A549 (cell line): ENCODE results near the gene THTPA. TPM values are rescaled to one million over a fixed set of nuclear protein-coding genes. Genes with fewer than 3 reads are reported as not detected.

ENCODE experiments used
- ATAC-seq, 2 experiments: fragments of 200-7000 bp in 1 of 2; fragments of >200 bp in 1 of 2; cut with Nextera tagmentation in 1 of 2; cut with Tn5 transposase in 1 of 2; 3 replicates each; pipeline versions ENCODE4 v1.8.0 to v1.9.1; 2018 to 2020; ENCODE audit warnings: mild to moderate bottlenecking in 1 of 2, moderate library complexity in 1 of 2
- CTCF ChIA-PET: fragments of 300-600 bp; sonication (Branson Sonifier 250); formaldehyde crosslinking; extraction: SDS; loops from one replicate; lab custom pipeline; 2021; ENCODE audit warnings: antibody characterized with exemption, inconsistent platforms; lab: Yijun Ruan, JAX
- POLR2A ChIA-PET: fragments of 350-600 bp; formaldehyde crosslinking; extraction: SDS; loops from one replicate; lab custom pipeline; 2021; ENCODE audit warnings: antibody characterized with exemption, inconsistent platforms; lab: Yijun Ruan, JAX
- DNase-seq, 2 experiments: peaks; one replicate each; pipeline versions ENCODE4 v3.0.0 to v3.0.0-alpha.2; 2011 to 2016; ENCODE audit warnings: low read depth in 1 of 2, low spot score in 1 of 2
- FAIRE-seq: peaks from 2 replicates; lab custom pipeline; 2011; peaks lifted over from hg19 to GRCh38; lab: Jason Lieb, UNC
- H3K27ac ChIP-seq, 2 experiments: fragments of >200 bp; sonication (Bioruptor Twin); formaldehyde crosslinking; 3 replicates each; pipeline ENCODE4 v1.5.1; 2016 to 2017
- H3K4me1 ChIP-seq: fragments of >200 bp; sonication (Bioruptor Twin); formaldehyde crosslinking; 3 replicates; pipeline ENCODE4 v1.6.1; 2016
- H3K4me2 ChIP-seq: fragments of >200 bp; sonication (Bioruptor Twin); formaldehyde crosslinking; 3 replicates; pipeline ENCODE4 v1.6.1; 2016
- H3K4me3 ChIP-seq: fragments of >200 bp; sonication (Bioruptor Twin); formaldehyde crosslinking; 3 replicates; pipeline ENCODE4 v1.5.1; 2016
- H3K9me3 ChIP-seq: fragments of >200 bp; sonication (Bioruptor Twin); formaldehyde crosslinking; 3 replicates; pipeline ENCODE4 v1.6.1; 2016
- BHLHE40 ChIP-seq: IDR thresholded peaks from 2 replicates; pipeline ENCODE4 v1.6.1; 2012; ENCODE audit warnings: low read depth, low read length, inconsistent platforms
- CBX2 ChIP-seq: fragments of 200-600 bp; sonication (generic); IDR thresholded peaks from 2 replicates; pipeline ENCODE4 v1.6.1; 2016; ENCODE audit warnings: low read depth, mild to moderate bottlenecking, borderline replicate concordance
- EHMT2 ChIP-seq: fragments of 200-600 bp; sonication (generic); IDR thresholded peaks from 2 replicates; pipeline ENCODE4 v1.6.1; 2016; ENCODE audit warnings: antibody characterized with exemption, low read depth, mild to moderate bottlenecking, moderate library complexity
- FOSB ChIP-seq: fragments of 250-450 bp; sonication (Bioruptor Pico); IDR thresholded peaks from 2 replicates; pipeline ENCODE4 v1.5.0; 2020; ENCODE audit warnings: mild to moderate bottlenecking, moderate library complexity
- FOSL2 ChIP-seq, 2 experiments: fragments of 450-650 bp in 1 of 2; fragments of >200 bp in 1 of 2; sonication (Bioruptor Twin) in 1 of 2; formaldehyde crosslinking; IDR thresholded peaks; 2 replicates each; pipeline versions ENCODE4 v1.5.0 to v1.6.1; 2016 to 2020; ENCODE audit warnings: mild to moderate bottlenecking in 1 of 2, moderate library complexity in 1 of 2
- GATA3 ChIP-seq: IDR thresholded peaks from 2 replicates; pipeline ENCODE4 v1.6.1; 2012; ENCODE audit warnings: borderline replicate concordance
- HDAC2 ChIP-seq: fragments of 200-600 bp; sonication (generic); IDR thresholded peaks from 2 replicates; pipeline ENCODE4 v1.6.1; 2016
- NFE2L2 ChIP-seq: fragments of 150-350 bp; conservative IDR thresholded peaks from 2 replicates; pipeline ENCODE4 v1.6.1; 2014; ENCODE audit warnings: low read length
- NR3C1 ChIP-seq: fragments of >200 bp; sonication (Bioruptor Twin); formaldehyde crosslinking; IDR thresholded peaks from 3 replicates; pipeline ENCODE4 v1.6.1; 2017
- PHF8 ChIP-seq: fragments of 200-600 bp; sonication (generic); IDR thresholded peaks from 2 replicates; pipeline ENCODE4 v1.6.1; 2016; ENCODE audit warnings: low read depth, mild to moderate bottlenecking, antibody characterized with exemption, moderate library complexity, borderline replicate concordance
- POLR2AphosphoS2 ChIP-seq: conservative IDR thresholded peaks from 2 replicates; pipeline ENCODE4 v1.6.1; 2012; ENCODE audit warnings: low read length, improper control_type of control experiment, inconsistent platforms
- RAD21 ChIP-seq, 2 experiments: fragments of >200 bp in 1 of 2; sonication (Bioruptor Twin) in 1 of 2; formaldehyde crosslinking in 1 of 2; IDR thresholded peaks in 1 of 2; conservative IDR thresholded peaks in 1 of 2; 2 replicates in 1 of 2; 3 replicates in 1 of 2; pipeline ENCODE4 v1.6.1; 2012 to 2018; ENCODE audit warnings: inconsistent platforms in 1 of 2
- RCOR1 ChIP-seq: fragments of 150-350 bp; IDR thresholded peaks from 2 replicates; pipeline ENCODE4 v1.6.1; 2014; ENCODE audit warnings: antibody characterized with exemption, low read length, low read depth
- SMC3 ChIP-seq: fragments of >200 bp; sonication (Bioruptor Twin); formaldehyde crosslinking; IDR thresholded peaks from 3 replicates; pipeline ENCODE4 v1.6.1; 2018; ENCODE audit warnings: inconsistent platforms
- TFCP2L1 ChIP-seq: fragments of 250-450 bp; sonication (Bioruptor Pico); IDR thresholded peaks from 2 replicates; pipeline ENCODE4 v1.5.0; 2021; ENCODE audit warnings: mild to moderate bottlenecking
- TP53 ChIP-seq: fragments of 250-450 bp; sonication (Bioruptor Pico); IDR thresholded peaks from 2 replicates; pipeline ENCODE4 v1.5.0; 2021; ENCODE audit warnings: mild to moderate bottlenecking, moderate library complexity
- WGBS: methylation state at CpG from one replicate; pipeline ENCODE4 v1.1.6; 2017; ENCODE audit errors: missing lambda C conversion rate; 5-methylcytosine and 5-hydroxymethylcytosine counted together
- polyA plus RNA-seq, 4 experiments: library from polyadenylated mRNA; depleted of rRNA in 3 of 4; stranded (reverse); fragments of >200 nt; fragmentation: RNase III in 1 of 4; extraction: RNeasy Plus Mini Kit Qiagen cat#74134 plus additional on column Dnase treatment in 1 of 4; gene quantifications; 2 replicates in 3 of 4; 3 replicates in 1 of 4; pipeline ENCODE4 v1.2.3, GENCODE V29; 2011 to 2017
- TF ChIP-seq, protein P1 (sequence below): fragments of 450-650 bp; IDR thresholded peaks from 2 replicates; pipeline ENCODE4 v1.6.1; 2014; ENCODE audit warnings: antibody characterized with exemption
- TF ChIP-seq, protein P2 (sequence below): fragments of 250-450 bp; sonication (Bioruptor Pico); IDR thresholded peaks from 2 replicates; pipeline ENCODE4 v1.5.0; 2021; ENCODE audit warnings: mild to moderate bottlenecking, moderate library complexity, borderline replicate concordance
- TF ChIP-seq, protein P3 (sequence below): fragments of >200 bp; sonication (Bioruptor Twin); formaldehyde crosslinking; IDR thresholded peaks from 3 replicates; pipeline ENCODE4 v1.6.1; 2016
- TF ChIP-seq, protein P4 (sequence below): fragments of 200-600 bp; sonication (generic); IDR thresholded peaks from 2 replicates; pipeline ENCODE4 v1.6.1; 2016; ENCODE audit warnings: antibody characterized with exemption, mild to moderate bottlenecking, moderate library complexity

The THTPA gene
- polyA plus RNA-seq, 2 of the 4 experiments (the other 2 are of a cell fraction): 8.1 to 23.9 TPM

DNA sequence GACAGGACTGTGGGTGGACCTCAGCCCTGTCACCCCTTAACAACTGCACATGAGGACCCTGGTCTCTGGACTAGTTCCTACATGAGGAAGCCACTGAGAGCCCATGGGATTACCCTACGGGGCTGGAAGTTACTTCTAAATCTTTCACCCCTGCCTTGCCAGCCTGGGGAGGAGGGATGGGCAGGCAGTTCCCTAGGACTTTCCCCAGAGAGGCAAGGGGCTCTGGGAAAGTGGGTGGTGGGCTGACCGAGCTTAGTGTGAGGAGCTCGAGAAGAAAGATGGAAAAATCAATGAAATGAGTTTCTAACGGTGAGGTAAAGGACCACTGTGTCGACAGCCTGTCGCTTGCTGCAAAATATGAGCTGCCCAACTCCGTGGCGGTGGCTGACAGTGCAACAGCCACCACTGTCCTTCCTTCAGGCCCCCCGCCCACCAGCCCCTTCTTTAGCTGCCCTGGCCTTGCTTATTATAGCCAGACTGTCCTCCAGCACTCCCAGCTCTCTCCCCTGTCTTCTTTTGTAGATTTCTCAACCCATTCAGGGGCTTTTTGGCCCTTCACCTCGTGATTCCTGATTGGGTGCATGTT, 9.5 kb upstream of the THTPA start:
- WGBS: 65% methylated on average over 9 of the region's 10 CpGs
- no peaks in the 10 kb centered on the region for H3K9me3 ChIP-seq
- no peak overlapping the region for H3K27ac ChIP-seq
- ATAC-seq (no peak), FAIRE-seq (no peak), DNase-seq (no peak)
- H3K4me2 ChIP-seq: no peak overlapping the region
- H3K4me3 ChIP-seq: no peak overlapping the region
- CTCF ChIA-PET: interaction anchor here (1.0 to 2.4 kb wide), 4 partner anchors 12 to 68 kb away, joined by 3 to 14 read pairs (median 4); no protein-coding TSS in a partner anchor
- H3K4me1 ChIP-seq: peaks cover 4% of the 10 kb centered on the region; the same call in 1 of the 3 replicates
- POLR2A ChIA-PET: interaction anchor here (1.3 kb wide), 1 partner anchor 9 kb away, joined by 3 read pairs; the partner anchor contains the start of gene THTPA
- TF ChIP-seq NFE2L2 (no peak), CBX2 (no peak), FOSB (CRISPR knock-in tag) (no peak), POLR2AphosphoS2 (no peak), FOSL2 (IDR thresholded peaks at IDR 0.05) (no peak), FOSL2 (CRISPR knock-in tag; IDR thresholded peaks at IDR 0.05) (no peak)
- TF ChIP-seq, protein P1, sequence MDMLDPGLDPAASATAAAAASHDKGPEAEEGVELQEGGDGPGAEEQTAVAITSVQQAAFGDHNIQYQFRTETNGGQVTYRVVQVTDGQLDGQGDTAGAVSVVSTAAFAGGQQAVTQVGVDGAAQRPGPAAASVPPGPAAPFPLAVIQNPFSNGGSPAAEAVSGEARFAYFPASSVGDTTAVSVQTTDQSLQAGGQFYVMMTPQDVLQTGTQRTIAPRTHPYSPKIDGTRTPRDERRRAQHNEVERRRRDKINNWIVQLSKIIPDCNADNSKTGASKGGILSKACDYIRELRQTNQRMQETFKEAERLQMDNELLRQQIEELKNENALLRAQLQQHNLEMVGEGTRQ: no peak
- TF ChIP-seq, protein P2, sequence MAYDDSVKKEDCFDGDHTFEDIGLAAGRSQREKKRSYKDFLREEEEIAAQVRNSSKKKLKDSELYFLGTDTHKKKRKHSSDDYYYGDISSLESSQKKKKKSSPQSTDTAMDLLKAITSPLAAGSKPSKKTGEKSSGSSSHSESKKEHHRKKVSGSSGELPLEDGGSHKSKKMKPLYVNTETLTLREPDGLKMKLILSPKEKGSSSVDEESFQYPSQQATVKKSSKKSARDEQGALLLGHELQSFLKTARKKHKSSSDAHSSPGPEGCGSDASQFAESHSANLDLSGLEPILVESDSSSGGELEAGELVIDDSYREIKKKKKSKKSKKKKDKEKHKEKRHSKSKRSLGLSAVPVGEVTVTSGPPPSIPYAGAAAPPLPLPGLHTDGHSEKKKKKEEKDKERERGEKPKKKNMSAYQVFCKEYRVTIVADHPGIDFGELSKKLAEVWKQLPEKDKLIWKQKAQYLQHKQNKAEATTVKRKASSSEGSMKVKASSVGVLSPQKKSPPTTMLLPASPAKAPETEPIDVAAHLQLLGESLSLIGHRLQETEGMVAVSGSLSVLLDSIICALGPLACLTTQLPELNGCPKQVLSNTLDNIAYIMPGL (CRISPR knock-in tag): no peak

DNA sequence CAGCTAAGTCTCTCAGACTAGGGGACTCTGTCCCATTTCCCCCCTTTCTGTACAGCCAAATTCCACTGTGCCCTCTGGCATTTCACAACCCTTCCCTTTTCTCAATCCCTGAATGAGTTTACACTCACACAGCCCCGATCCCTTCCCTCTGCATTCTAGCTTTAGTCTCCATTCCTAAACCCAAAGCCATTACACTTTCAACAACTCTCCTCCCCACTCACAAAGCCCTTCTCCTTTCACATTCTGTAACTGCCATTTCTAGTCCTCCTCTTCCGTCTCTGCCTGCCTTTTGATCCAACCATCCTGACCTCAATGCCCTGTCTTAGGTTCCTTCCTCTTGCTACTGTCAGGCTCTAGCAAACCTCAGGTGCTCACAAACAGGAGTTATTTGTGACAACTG, 8.1 kb upstream of the THTPA start:
- TF ChIP-seq HDAC2: no peak
- TF ChIP-seq EHMT2: no peak
- Histone ChIP-seq H3K4me1 (peaks cover 4% of the 10 kb centered on the region; the same call in 1 of the 3 replicates), H3K27ac (no peak overlapping the region), H3K4me3 (no peak overlapping the region), H3K9me3 (no peaks in the 10 kb centered on the region), H3K4me2 (no peak overlapping the region)
- CTCF ChIA-PET: interaction anchor here (1.0 to 2.9 kb wide), 5 partner anchors 8 to 69 kb away, joined by 3 to 31 read pairs (median 10); no protein-coding TSS in a partner anchor
- ATAC-seq: no peak
- DNase-seq: no peak
- FAIRE-seq: no peak
- WGBS: 83% methylated on average over 2 of the region's 2 CpGs
- POLR2A ChIA-PET: no interaction called here

DNA sequence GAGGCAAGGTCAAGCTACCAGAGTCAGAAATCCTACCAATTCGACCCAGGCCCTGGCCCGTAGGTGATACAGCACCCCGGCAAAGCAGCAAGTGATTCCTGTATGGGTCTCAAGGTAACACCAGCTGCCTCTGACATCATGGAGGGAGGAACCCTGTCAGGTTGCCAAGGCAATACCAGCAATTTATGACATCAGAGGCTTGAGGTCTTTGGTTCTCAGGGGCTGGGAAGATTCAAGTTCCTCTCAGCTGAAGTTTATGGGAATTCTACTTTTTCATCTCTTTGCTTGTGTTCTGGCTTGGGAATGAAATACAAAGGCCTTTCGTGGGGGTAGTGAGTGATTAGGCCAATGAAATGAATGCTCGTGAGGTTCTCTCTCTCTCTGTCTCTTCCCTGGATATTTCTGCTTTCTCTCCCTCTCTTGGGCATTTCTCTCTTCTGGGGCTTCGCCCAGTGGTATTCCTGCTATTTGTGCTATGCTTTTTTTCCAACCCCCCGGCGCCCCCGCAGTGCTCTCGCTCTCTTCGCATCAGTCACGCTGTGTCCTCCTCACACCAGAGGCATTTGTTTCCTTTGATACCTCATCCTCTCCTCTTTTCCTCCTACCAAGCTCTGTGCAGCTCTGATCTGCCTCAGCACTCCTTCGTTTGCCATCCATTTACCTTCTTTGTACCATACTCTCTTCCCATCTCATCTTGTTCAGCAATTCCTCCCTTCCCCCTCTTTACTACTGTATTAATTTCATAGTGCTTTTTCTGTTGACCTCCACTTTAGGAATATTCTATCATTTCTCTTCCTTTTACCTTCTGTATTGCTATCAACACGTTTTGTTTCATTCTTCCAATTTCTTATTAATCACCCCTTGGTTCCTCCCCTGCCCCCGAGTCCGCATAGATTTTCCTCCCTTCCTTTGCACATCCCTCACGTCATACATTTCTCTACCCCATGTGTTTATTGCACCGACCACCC, 7.4 kb upstream of the THTPA start:
- ATAC-seq (no peak), FAIRE-seq (no peak)
- POLR2A ChIA-PET: interaction anchor here (0.6 kb wide), 1 partner anchor 682 kb away, joined by 11 read pairs; no protein-coding TSS in a partner anchor
- no peak overlapping the region for H3K27ac ChIP-seq
- H3K9me3 ChIP-seq: no peaks in the 10 kb centered on the region
- TF ChIP-seq NR3C1 (no peak), SMC3 (no peak), TP53 (CRISPR knock-in tag) (no peak), RCOR1 (no peak), FOSB (CRISPR knock-in tag) (no peak), BHLHE40 (no peak), GATA3 (no peak), TFCP2L1 (CRISPR knock-in tag) (no peak), PHF8 (no peak), RAD21 (conservative IDR thresholded peaks at IDR 0.05 in 1 of 2, IDR thresholded peaks at IDR 0.05 in 1 of 2) (no peak)
- TF ChIP-seq, protein P2 (CRISPR knock-in tag): no peak
- TF ChIP-seq, protein P3, sequence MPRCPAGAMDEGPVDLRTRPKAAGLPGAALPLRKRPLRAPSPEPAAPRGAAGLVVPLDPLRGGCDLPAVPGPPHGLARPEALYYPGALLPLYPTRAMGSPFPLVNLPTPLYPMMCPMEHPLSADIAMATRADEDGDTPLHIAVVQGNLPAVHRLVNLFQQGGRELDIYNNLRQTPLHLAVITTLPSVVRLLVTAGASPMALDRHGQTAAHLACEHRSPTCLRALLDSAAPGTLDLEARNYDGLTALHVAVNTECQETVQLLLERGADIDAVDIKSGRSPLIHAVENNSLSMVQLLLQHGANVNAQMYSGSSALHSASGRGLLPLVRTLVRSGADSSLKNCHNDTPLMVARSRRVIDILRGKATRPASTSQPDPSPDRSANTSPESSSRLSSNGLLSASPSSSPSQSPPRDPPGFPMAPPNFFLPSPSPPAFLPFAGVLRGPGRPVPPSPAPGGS: no peak
- TF ChIP-seq, protein P4, sequence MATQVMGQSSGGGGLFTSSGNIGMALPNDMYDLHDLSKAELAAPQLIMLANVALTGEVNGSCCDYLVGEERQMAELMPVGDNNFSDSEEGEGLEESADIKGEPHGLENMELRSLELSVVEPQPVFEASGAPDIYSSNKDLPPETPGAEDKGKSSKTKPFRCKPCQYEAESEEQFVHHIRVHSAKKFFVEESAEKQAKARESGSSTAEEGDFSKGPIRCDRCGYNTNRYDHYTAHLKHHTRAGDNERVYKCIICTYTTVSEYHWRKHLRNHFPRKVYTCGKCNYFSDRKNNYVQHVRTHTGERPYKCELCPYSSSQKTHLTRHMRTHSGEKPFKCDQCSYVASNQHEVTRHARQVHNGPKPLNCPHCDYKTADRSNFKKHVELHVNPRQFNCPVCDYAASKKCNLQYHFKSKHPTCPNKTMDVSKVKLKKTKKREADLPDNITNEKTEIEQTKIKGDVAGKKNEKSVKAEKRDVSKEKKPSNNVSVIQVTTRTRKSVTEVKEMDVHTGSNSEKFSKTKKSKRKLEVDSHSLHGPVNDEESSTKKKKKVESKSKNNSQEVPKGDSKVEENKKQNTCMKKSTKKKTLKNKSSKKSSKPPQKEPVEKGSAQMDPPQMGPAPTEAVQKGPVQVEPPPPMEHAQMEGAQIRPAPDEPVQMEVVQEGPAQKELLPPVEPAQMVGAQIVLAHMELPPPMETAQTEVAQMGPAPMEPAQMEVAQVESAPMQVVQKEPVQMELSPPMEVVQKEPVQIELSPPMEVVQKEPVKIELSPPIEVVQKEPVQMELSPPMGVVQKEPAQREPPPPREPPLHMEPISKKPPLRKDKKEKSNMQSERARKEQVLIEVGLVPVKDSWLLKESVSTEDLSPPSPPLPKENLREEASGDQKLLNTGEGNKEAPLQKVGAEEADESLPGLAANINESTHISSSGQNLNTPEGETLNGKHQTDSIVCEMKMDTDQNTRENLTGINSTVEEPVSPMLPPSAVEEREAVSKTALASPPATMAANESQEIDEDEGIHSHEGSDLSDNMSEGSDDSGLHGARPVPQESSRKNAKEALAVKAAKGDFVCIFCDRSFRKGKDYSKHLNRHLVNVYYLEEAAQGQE: no peak
- TF ChIP-seq, all 56 proteins: peak for 0
- WGBS: 70% methylated on average over 18 of the region's 18 CpGs
- Histone ChIP-seq H3K4me1 (peaks cover 4% of the 10 kb centered on the region; the same call in 1 of the 3 replicates), H3K4me2 (no peak overlapping the region), H3K4me3 (no peak overlapping the region)
- DNase-seq: no peak
- CTCF ChIA-PET: interaction anchor here (0.9 to 2.9 kb wide), 8 partner anchors 9 to 70 kb away, joined by 3 to 31 read pairs (median 5); no protein-coding TSS in a partner anchor
